HEK293T (cell line): ENCODE data around the gene TUBA4A.

Source experiments
- CTCF ChIA-PET: fragments of 350-600 bp; formaldehyde crosslinking; extraction: SDS; loops from one replicate; lab custom pipeline; 2021; ENCODE audit warnings: antibody characterized with exemption, inconsistent platforms; lab: Yijun Ruan, JAX
- POLR2A ChIA-PET: fragments of 350-600 bp; formaldehyde crosslinking; extraction: SDS; loops from one replicate; lab custom pipeline; 2020; ENCODE audit warnings: antibody characterized with exemption, inconsistent platforms; lab: Yijun Ruan, JAX
- DNase-seq: peaks from one replicate; pipeline ENCODE4 v3.0.0; 2012; ENCODE audit warnings: mixed read lengths; ENCODE audit errors: extremely low spot score
- ARNT ChIP-seq: fragments of 450-650 bp; IDR thresholded peaks from 2 replicates; pipeline ENCODE4 v1.6.1; 2017; ENCODE audit warnings: mild to moderate bottlenecking
- BHLHE40 ChIP-seq: fragments of 450-650 bp; IDR thresholded peaks from 2 replicates; pipeline ENCODE4 v1.6.1; 2016; ENCODE audit warnings: mild to moderate bottlenecking, moderate library complexity, borderline replicate concordance
- CTBP1 ChIP-seq: fragments of 450-650 bp; IDR thresholded peaks from 2 replicates; pipeline ENCODE4 v1.6.1; 2016; ENCODE audit warnings: borderline replicate concordance
- ELF4 ChIP-seq: fragments of 450-650 bp; IDR thresholded peaks from 2 replicates; pipeline ENCODE4 v1.6.1; 2017; ENCODE audit warnings: antibody characterized with exemption
- FOXA1 ChIP-seq: fragments of 450-650 bp; IDR thresholded peaks from 2 replicates; pipeline ENCODE4 v1.6.1; 2016; ENCODE audit warnings: mild to moderate bottlenecking
- FOXK2 ChIP-seq: fragments of 450-650 bp; IDR thresholded peaks from 2 replicates; pipeline ENCODE4 v1.6.1; 2016; ENCODE audit warnings: mild to moderate bottlenecking
- FOXM1 ChIP-seq: fragments of 450-650 bp; IDR thresholded peaks from 2 replicates; pipeline ENCODE4 v1.6.1; 2017; ENCODE audit warnings: mild to moderate bottlenecking, borderline replicate concordance
- HDGF ChIP-seq: fragments of 450-650 bp; IDR thresholded peaks from 2 replicates; pipeline ENCODE4 v1.6.1; 2017; ENCODE audit warnings: antibody characterized with exemption, borderline replicate concordance
- L3MBTL2 ChIP-seq: fragments of 450-650 bp; conservative IDR thresholded peaks from 2 replicates; pipeline ENCODE4 v1.6.1; 2016; ENCODE audit warnings: mild to moderate bottlenecking
- LEF1 ChIP-seq: fragments of 450-650 bp; IDR thresholded peaks from 2 replicates; pipeline ENCODE4 v1.6.1; 2017; ENCODE audit warnings: mild to moderate bottlenecking, borderline replicate concordance
- NFRKB ChIP-seq: fragments of 450-650 bp; IDR thresholded peaks from 2 replicates; pipeline ENCODE4 v1.6.1; 2016; ENCODE audit warnings: mild to moderate bottlenecking, moderate library complexity
- PKNOX1 ChIP-seq: fragments of 450-650 bp; IDR thresholded peaks from 2 replicates; pipeline ENCODE4 v1.6.1; 2016
- SP1 ChIP-seq: fragments of 450-650 bp; IDR thresholded peaks from 2 replicates; pipeline ENCODE4 v1.6.1; 2017
- SUZ12 ChIP-seq: fragments of 450-650 bp; IDR thresholded peaks from 2 replicates; pipeline ENCODE4 v1.6.1; 2016; ENCODE audit warnings: mild to moderate bottlenecking
- TARDBP ChIP-seq: fragments of 450-650 bp; IDR thresholded peaks from 2 replicates; pipeline ENCODE4 v1.6.1; 2016
- ZNF384 ChIP-seq: fragments of 450-650 bp; IDR thresholded peaks from 2 replicates; pipeline ENCODE4 v1.6.1; 2016

The TUBA4A gene

DNA sequence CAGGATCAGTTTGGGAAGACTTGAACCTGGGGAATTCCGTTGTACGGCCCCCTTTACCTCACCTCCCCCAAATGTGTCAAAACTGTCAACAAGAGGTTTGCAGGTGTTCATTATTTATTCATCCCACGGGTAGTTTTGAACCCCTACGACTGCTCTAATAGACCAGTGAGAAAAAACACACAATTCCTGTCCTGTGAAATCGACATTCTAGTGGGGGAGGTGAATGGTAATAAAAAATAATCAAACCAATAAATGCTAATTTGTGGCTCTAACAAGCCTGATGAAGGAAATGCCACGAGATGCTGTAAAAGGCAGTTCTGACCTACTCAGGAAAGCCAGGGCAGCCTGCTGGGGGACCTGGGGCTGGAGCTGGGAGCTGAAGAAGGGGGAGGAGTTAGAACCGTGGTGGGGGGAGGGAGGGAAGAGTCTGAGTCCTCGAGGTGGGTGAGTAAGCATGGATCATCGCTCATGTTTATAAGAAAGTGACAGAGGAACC, 25.0 kb upstream of the TUBA4A start:
- no peak for DNase-seq
- TF ChIP-seq L3MBTL2, result 0 out of 2 replicates have a peak, but pooled peaks have one; percentile 14
- TF ChIP-seq PKNOX1, result peak; percentile 77; the same call in 1 of the 2 replicates
- no peak for TF ChIP-seq TARDBP
- POLR2A ChIA-PET, result interaction anchor here (0.6 to 2.7 kb wide), 9 partner anchors 11 to 580 kb away, joined by 3 to 22 read pairs (median 5); partner anchors contain the start of genes GLB1L and STK16
- CTCF ChIA-PET, result interaction anchor here (1.4 to 5.2 kb wide), 3 partner anchors 16 to 110 kb away, joined by 5 to 36 read pairs (median 5); no protein-coding TSS in a partner anchor

- POLR2A ChIA-PET, result interaction anchor here (0.6 to 2.7 kb wide), 7 partner anchors 16 to 579 kb away, joined by 3 to 22 read pairs (median 5); partner anchors contain the start of genes ABCB6, GLB1L and STK16
- no peak for TF ChIP-seq SP1
- TF ChIP-seq PKNOX1, result no peak
- no peak for TF ChIP-seq L3MBTL2
- no peak for TF ChIP-seq FOXA1
- TF ChIP-seq BHLHE40, result no peak
- TF ChIP-seq SUZ12, result no peak
- TF ChIP-seq HDGF, result no peak
- TF ChIP-seq ARNT, result no peak
- no peak for TF ChIP-seq TARDBP
- no peak for TF ChIP-seq FOXM1
- no peak for TF ChIP-seq FOXK2
- no peak for TF ChIP-seq CTBP1
- TF ChIP-seq NFRKB, result no peak
- no peak for TF ChIP-seq LEF1
- TF ChIP-seq ZNF384, result no peak
- no peak for TF ChIP-seq ELF4
- CTCF ChIA-PET, result interaction anchor here (0.6 to 5.2 kb wide), 9 partner anchors 12 to 458 kb away, joined by 3 to 36 read pairs (median 3); partner anchors contain the start of genes GLB1L and STK16
- peak; percentile 80 for DNase-seq
These were observed 24.3 kb upstream of the TUBA4A start for GRCh38 chr2:219277703-219278654.

DNA sequence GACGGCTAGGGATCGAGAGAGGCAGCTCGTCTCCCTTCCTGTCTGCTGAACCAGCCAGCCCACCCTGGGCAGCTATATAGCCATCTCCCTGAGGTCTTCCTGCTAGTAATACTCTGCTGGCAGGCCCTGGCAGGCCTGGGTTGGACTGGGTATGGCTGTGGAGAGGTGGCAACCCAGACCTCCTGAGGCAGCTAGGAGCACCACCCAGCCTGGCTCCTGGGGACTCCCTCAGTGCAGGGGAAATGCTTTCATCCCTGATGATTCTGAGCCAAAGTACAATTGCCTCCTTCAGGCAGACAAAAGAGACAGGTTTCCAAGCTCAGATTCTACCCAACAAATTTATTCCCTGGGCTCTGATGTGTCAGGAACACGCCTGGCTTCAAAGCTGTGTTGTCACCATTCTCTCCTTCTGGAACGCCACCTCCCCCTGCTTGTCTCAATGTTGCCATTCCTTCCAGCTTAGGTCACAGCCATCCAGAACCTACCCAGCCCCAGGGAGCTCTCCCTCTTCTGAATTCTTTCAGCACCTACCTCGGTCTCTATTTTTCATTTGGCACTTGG, 20.7 kb upstream of the TUBA4A start:
- DNase-seq, result no peak
- ChIA-PET CTCF (interaction anchor here (0.6 to 1.4 kb wide), 4 partner anchors 16 to 235 kb away, joined by 3 to 5 read pairs (median 4); no protein-coding TSS in a partner anchor), POLR2A (interaction anchor here (0.6 to 1.5 kb wide), 9 partner anchors 19 to 1730 kb away, joined by 3 to 13 read pairs (median 3); partner anchors contain the start of genes ANKZF1, ATG9A, GLB1L and STK16)
- TF ChIP-seq HDGF, result no peak
- no peak for TF ChIP-seq ELF4
- TF ChIP-seq TARDBP, result no peak
- TF ChIP-seq PKNOX1, result no peak
- no peak for TF ChIP-seq SUZ12
- TF ChIP-seq FOXK2, result no peak

GRCh38 chr2:219273937-219274336, 20.2 kb upstream of the TUBA4A start:
- no peak for DNase-seq
- TF ChIP-seq PKNOX1, result no peak
- TF ChIP-seq HDGF, result no peak
- TF ChIP-seq ARNT, result no peak
- TF ChIP-seq FOXM1, result no peak
- TF ChIP-seq ELF4, result no peak
- TF ChIP-seq NFRKB, result no peak
- TF ChIP-seq SUZ12, result no peak
- no peak for TF ChIP-seq LEF1
- TF ChIP-seq SP1, result no peak
- no peak for TF ChIP-seq BHLHE40
- TF ChIP-seq ZNF384, result no peak
- TF ChIP-seq FOXK2, result no peak
- no peak for TF ChIP-seq L3MBTL2
- ChIA-PET CTCF (interaction anchor here (0.6 to 1.4 kb wide), 4 partner anchors 19 to 236 kb away, joined by 3 to 5 read pairs (median 4); no protein-coding TSS in a partner anchor), POLR2A (interaction anchor here (0.6 to 1.5 kb wide), 8 partner anchors 19 to 1730 kb away, joined by 3 to 13 read pairs (median 3); partner anchors contain the start of genes GLB1L and STK16)

DNA sequence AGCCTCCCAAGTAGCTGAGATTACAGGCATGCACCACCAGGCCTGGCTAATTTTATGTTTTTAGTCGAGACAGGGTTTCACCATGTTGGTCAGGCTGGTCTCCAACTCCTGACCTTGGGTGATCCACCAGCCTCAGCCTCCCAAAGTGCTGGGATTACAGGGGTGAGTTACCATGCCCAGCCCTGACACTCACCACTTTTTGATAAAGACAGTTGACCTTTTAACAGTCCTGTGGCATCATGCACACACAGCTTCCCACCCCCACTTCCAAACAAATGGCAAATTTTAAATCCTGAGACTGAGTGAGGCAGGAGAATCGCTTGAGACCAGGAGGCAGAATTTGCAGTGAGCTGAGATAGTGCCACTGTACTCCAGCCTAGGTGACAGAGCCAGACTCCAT, 19.3 kb upstream of the TUBA4A start:
- no peak for DNase-seq
- TF ChIP-seq SUZ12 (no peak), CTBP1 (no peak), ELF4 (no peak), FOXA1 (no peak), ZNF384 (no peak), FOXK2 (no peak), SP1 (no peak), NFRKB (no peak)
- POLR2A ChIA-PET, result interaction anchor here (1.0 kb wide), 1 partner anchor 28 kb away, joined by 3 read pairs; the partner anchor contains the start of genes GLB1L and STK16
- CTCF ChIA-PET, result no interaction called here
